PC-3 (cell line): ENCODE data around the gene BCR. TPM values are rescaled to one million over a fixed set of nuclear protein-coding genes. Genes with fewer than 3 reads are reported as not detected.

Source experiments
- ATAC-seq: fragments of 200-7000 bp; cut with Tn5 transposase; 2 replicates; pipeline ENCODE4 v1.9.1; 2020; ENCODE audit warnings: mild to moderate bottlenecking, moderate library complexity
- BruUV-seq: library from RNA; stranded (reverse); fragments of 400-500 nt; replicated peaks from 2 replicates; lab custom pipeline; 2021; lab: Mats Ljungman, UMichigan
- CTCF ChIA-PET: fragments of 300-600 bp; sonication (Branson Sonifier 250); formaldehyde crosslinking; loops from one replicate; lab custom pipeline; 2022; ENCODE audit warnings: antibody characterized with exemption; lab: Charles Lee
- POLR2A ChIA-PET: fragments of 300-600 bp; sonication (Branson Sonifier 250); formaldehyde crosslinking; loops from one replicate; lab custom pipeline; 2022; ENCODE audit warnings: antibody characterized with exemption; ENCODE audit not compliant: unreplicated experiment; lab: Charles Lee
- DNase-seq: peaks from one replicate; pipeline ENCODE4 v3.0.0-alpha.2; 2015
- H2AFZ ChIP-seq: fragments of 300-600 bp; sonication (generic); 2 replicates; pipeline ENCODE4 v1.6.0; 2016; ENCODE audit warnings: antibody characterized with exemption, low read length
- H3F3A ChIP-seq: fragments of 300-600 bp; sonication (generic); one replicate; pipeline ENCODE4 v1.6.0; 2017; ENCODE audit warnings: antibody characterized with exemption, low read length, control low read depth, mild to moderate bottlenecking; ENCODE audit not compliant: unreplicated experiment
- H3K27ac ChIP-seq: fragments of 300-600 bp; sonication (generic); 2 replicates; pipeline ENCODE4 v1.5.1; 2016; ENCODE audit warnings: mild to moderate bottlenecking, low read length
- H3K27me3 ChIP-seq: fragments of 300-600 bp; sonication (generic); 2 replicates; pipeline ENCODE4 v1.6.1; 2016; ENCODE audit warnings: low read length, mixed read lengths
- H3K36me3 ChIP-seq: fragments of 300-600 bp; sonication (generic); 2 replicates; pipeline ENCODE4 v1.6.1; 2016; ENCODE audit warnings: low read depth, mixed run types, low read length, mixed read lengths
- H3K4me1 ChIP-seq: fragments of 300-600 bp; sonication (generic); 2 replicates; pipeline ENCODE4 v1.5.1; 2016; ENCODE audit warnings: low read length; ENCODE audit not compliant: insufficient read depth
- H3K4me2 ChIP-seq: fragments of 300-600 bp; sonication (generic); 2 replicates; pipeline ENCODE4 v1.6.0; 2016; ENCODE audit warnings: low read length
- H3K4me3 ChIP-seq: fragments of 300-600 bp; sonication (generic); 2 replicates; pipeline ENCODE4 v1.5.1; 2016; ENCODE audit warnings: mild to moderate bottlenecking, low read length, mixed read lengths
- H3K79me2 ChIP-seq: fragments of 300-600 bp; sonication (generic); 2 replicates; pipeline ENCODE4 v1.6.1; 2017; ENCODE audit warnings: low read length, mixed read lengths
- H3K9ac ChIP-seq: fragments of 300-600 bp; sonication (generic); 2 replicates; pipeline ENCODE4 v1.6.0; 2016; ENCODE audit warnings: mild to moderate bottlenecking, low read length
- H3K9me2 ChIP-seq: fragments of 300-600 bp; sonication (generic); replicated peaks from 2 replicates; pipeline ENCODE4 v1.6.1; 2016; ENCODE audit warnings: mixed run types, low read length, mixed read lengths
- H3K9me3 ChIP-seq: fragments of 300-600 bp; sonication (generic); 2 replicates; pipeline ENCODE4 v1.6.1; 2016; ENCODE audit warnings: low read length, mixed read lengths
- H4K20me1 ChIP-seq: fragments of 300-600 bp; sonication (generic); 2 replicates; pipeline ENCODE4 v1.6.1; 2016; ENCODE audit warnings: low read length, mixed read lengths
- EZH2 ChIP-seq: fragments of 300-600 bp; sonication (generic); IDR thresholded peaks from one replicate; pipeline ENCODE4 v1.6.1; 2017; ENCODE audit warnings: antibody characterized with exemption, mild to moderate bottlenecking, low read length; ENCODE audit not compliant: unreplicated experiment
- EZH2phosphoT487 ChIP-seq: fragments of 300-600 bp; sonication (generic); IDR thresholded peaks from 2 replicates; pipeline ENCODE4 v1.6.1; 2018; ENCODE audit warnings: mild to moderate bottlenecking, antibody characterized with exemption, low read length, borderline replicate concordance
- intact Hi-C: fragments of 100-400 bp; cut with micrococcal nuclease; formaldehyde crosslinking; loops from 2 replicates; pipeline ENCODE4 v1.9.0; 2023
- total RNA-seq: library from RNA; depleted of rRNA; stranded (reverse); fragments of >200 nt; gene quantifications from 2 replicates; pipeline ENCODE4 v1.2.3, GENCODE V29; 2014
- TF ChIP-seq, protein P1 (sequence below): fragments of 300-600 bp; sonication (generic); conservative IDR thresholded peaks from 2 replicates; pipeline ENCODE4 v1.5.1; 2017; ENCODE audit warnings: antibody characterized with exemption, low read depth, mild to moderate bottlenecking, low read length

BCR gene
- total RNA-seq, 1 experiment from 2014 or later = 36.8 TPM

DNA sequence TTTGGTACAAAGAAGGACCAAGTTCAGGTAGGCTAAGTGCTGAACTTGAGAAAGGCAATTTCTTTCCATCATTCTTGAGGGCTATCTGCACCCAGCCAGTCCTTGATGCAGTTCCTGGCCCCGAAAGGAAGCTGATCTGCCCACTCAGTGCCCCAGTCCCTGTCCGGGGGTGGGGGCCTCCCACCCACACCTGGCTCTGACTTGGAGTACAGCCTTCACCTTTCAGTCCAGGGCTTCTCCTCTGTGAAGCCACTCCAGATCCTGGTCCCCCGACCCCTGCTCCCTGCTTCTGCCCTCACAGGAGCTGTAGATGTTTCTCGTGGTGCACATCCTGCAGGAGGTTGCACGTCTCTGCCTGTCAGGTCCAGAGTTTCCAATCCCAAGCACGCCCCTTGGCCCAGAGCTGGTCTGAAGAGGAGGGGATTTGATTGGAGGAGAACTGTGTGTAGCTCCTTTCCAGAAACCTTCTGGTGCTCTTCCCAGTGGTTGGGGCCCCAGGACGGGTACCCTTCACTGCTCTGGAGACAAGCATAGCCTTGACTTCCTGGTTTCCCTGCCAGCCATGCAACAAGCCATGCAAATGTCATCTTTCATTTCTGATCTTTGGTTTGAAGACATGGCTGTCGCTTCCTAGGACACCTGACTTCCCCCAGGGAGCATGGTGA, 75.3 kb downstream of the BCR start:
- no peaks in the 10 kb centered on the region for H3K9me3 ChIP-seq
- DNase-seq = no peak
- peaks cover 4% of the 10 kb centered on the region; the same call in 1 of the 2 replicates for H3K4me1 ChIP-seq
- no peak overlapping the region for H3K9ac ChIP-seq
- no peaks in the 10 kb centered on the region for H3K36me3 ChIP-seq
- no peaks in the 10 kb centered on the region for H3K9me2 ChIP-seq
- no peaks in the 10 kb centered on the region for H3K27me3 ChIP-seq
- no peak for ATAC-seq
- 0 out of 2 replicates have a peak, but pooled peaks cover 15% of the 10 kb centered on the region for H3K79me2 ChIP-seq
- no peak overlapping the region for H3K4me2 ChIP-seq
- ChIA-PET CTCF (no interaction called here), POLR2A (no interaction called here)
- H2AFZ ChIP-seq = no peak overlapping the region
- TSS peak; percentile 12 for BruUV-seq
- no peak overlapping the region for H3K4me3 ChIP-seq
- H3F3A ChIP-seq = no peaks in the 10 kb centered on the region
- intact Hi-C loops = no loop called here
- no peak for TF ChIP-seq EZH2phosphoT487
- TF ChIP-seq, protein P1, sequence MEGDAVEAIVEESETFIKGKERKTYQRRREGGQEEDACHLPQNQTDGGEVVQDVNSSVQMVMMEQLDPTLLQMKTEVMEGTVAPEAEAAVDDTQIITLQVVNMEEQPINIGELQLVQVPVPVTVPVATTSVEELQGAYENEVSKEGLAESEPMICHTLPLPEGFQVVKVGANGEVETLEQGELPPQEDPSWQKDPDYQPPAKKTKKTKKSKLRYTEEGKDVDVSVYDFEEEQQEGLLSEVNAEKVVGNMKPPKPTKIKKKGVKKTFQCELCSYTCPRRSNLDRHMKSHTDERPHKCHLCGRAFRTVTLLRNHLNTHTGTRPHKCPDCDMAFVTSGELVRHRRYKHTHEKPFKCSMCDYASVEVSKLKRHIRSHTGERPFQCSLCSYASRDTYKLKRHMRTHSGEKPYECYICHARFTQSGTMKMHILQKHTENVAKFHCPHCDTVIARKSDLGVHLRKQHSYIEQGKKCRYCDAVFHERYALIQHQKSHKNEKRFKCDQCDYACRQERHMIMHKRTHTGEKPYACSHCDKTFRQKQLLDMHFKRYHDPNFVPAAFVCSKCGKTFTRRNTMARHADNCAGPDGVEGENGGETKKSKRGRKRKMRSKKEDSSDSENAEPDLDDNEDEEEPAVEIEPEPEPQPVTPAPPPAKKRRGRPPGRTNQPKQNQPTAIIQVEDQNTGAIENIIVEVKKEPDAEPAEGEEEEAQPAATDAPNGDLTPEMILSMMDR = no peak
- no peak for TF ChIP-seq EZH2
- no peak overlapping the region for H3K27ac ChIP-seq
- no peaks in the 10 kb centered on the region for H4K20me1 ChIP-seq

DNA sequence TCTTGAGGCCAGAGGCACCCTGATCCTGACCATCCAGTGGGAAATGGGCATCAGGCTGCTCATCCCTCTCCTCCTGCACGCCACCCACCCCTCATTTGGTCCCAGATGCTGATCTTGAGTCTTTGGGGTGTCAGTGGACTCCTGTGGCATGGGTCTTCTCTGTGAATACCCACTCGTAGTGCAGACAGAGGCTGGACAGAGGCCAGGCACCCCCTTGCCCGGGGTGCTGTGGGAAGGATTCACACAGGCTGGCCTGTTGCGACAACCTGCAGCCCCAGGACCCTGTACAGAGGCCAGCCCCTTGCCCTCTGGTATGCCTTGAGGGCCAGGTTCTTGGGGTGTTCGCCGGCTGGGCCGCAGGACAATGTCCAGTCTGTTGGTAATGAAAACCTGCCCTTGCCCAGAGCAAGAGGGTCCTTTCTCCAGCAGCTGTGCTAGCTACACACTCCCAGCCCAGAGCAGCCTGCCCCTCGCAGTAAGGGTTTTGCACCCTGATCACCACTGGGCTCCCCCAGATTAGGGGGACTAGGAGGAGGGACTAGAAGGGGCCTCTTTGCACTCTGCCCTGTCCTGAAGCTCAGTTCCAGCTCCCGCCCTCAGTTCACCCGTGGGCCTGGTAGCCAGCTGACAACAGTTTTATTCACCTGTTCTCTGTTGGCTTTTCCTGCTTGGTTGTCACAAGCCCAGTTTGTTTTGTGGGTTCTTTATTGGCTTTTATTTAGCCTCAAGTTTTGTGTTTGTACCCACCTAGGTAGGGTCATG, 76.0 kb downstream of the BCR start:
- Histone ChIP-seq H2AFZ (no peak overlapping the region), H3K9me3 (no peaks in the 10 kb centered on the region), H3F3A (no peaks in the 10 kb centered on the region), H3K9me2 (no peaks in the 10 kb centered on the region), H3K4me3 (no peak overlapping the region), H4K20me1 (no peaks in the 10 kb centered on the region), H3K27me3 (no peaks in the 10 kb centered on the region), H3K9ac (no peak overlapping the region), H3K27ac (no peak overlapping the region), H3K36me3 (no peaks in the 10 kb centered on the region), H3K79me2 (0 out of 2 replicates have a peak, but pooled peaks cover 9% of the 10 kb centered on the region), H3K4me1 (peaks cover 4% of the 10 kb centered on the region; the same call in 1 of the 2 replicates), H3K4me2 (no peak overlapping the region)
- POLR2A ChIA-PET = no interaction called here
- no TSS peak for BruUV-seq
- CTCF ChIA-PET = no interaction called here
- intact Hi-C loops = no loop called here
- TF ChIP-seq EZH2 (no peak), EZH2phosphoT487 (no peak)
- TF ChIP-seq, protein P1 = no peak
- ATAC-seq (no peak), DNase-seq (no peak)
